A673 (cell line): ENCODE data around the gene FAM168A. TPM values are rescaled to one million over a fixed set of nuclear protein-coding genes. Genes with fewer than 3 reads are reported as not detected.
"Not testable (repeated sequence)": the region's sequence is repeated elsewhere in the genome, so short reads cannot be mapped to it uniquely, and the experiment has no call there.

Experiments
- BruUV-seq: library from RNA; stranded (reverse); fragments of 400-500 nt; replicated peaks from 2 replicates; lab custom pipeline; 2021; lab: Mats Ljungman, UMichigan
- CTCF ChIA-PET: fragments of 300-600 bp; sonication (Branson Sonifier 250); formaldehyde crosslinking; loops from one replicate; lab custom pipeline; 2022; ENCODE audit warnings: antibody characterized with exemption; lab: Charles Lee
- POLR2A ChIA-PET: fragments of 300-600 bp; sonication (Branson Sonifier 250); formaldehyde crosslinking; loops from one replicate; lab custom pipeline; 2022; ENCODE audit warnings: antibody characterized with exemption; ENCODE audit not compliant: low non-redundant PET; lab: Charles Lee
- DNase-seq: peaks from one replicate; pipeline ENCODE4 v3.0.0-alpha.2; 2015; ENCODE audit warnings: low spot score
- H3K27ac ChIP-seq: fragments of 200-600 bp; sonication (generic); 2 replicates; pipeline ENCODE4 v1.5.1; 2016; ENCODE audit warnings: mixed run types, low read depth, mild to moderate bottlenecking, mixed read lengths, antibody characterized with exemption, low read length; ENCODE audit not compliant: poor library complexity, severe bottlenecking
- H3K27me3 ChIP-seq: fragments of 200-600 bp; sonication (generic); replicated peaks from 2 replicates; pipeline ENCODE4 v1.6.1; 2017; ENCODE audit warnings: mixed run types, low read depth, mild to moderate bottlenecking, mixed read lengths, antibody characterized with exemption, low read length; ENCODE audit not compliant: insufficient read depth, poor library complexity
- H3K36me3 ChIP-seq: fragments of 200-600 bp; sonication (generic); 2 replicates; pipeline ENCODE4 v1.6.1; 2016; ENCODE audit warnings: mixed run types, mild to moderate bottlenecking, mixed read lengths, antibody characterized with exemption, low read length; ENCODE audit not compliant: insufficient read depth, poor library complexity, severe bottlenecking
- H3K4me1 ChIP-seq: fragments of 200-600 bp; sonication (generic); 2 replicates; pipeline ENCODE4 v1.6.1; 2017; ENCODE audit warnings: mixed run types, mild to moderate bottlenecking, mixed read lengths, antibody characterized with exemption, low read length; ENCODE audit not compliant: insufficient read depth, poor library complexity, severe bottlenecking
- H3K4me3 ChIP-seq: fragments of 200-600 bp; sonication (generic); 2 replicates; pipeline ENCODE4 v1.5.1; 2016; ENCODE audit warnings: low read depth, mixed run types, mild to moderate bottlenecking, mixed read lengths, low read length; ENCODE audit not compliant: poor library complexity, severe bottlenecking
- H3K9me3 ChIP-seq: fragments of 200-600 bp; sonication (generic); 2 replicates; pipeline ENCODE4 v1.6.1; 2016; ENCODE audit warnings: mixed run types, low read depth, mild to moderate bottlenecking, mixed read lengths, antibody characterized with exemption, low read length; ENCODE audit not compliant: poor library complexity, severe bottlenecking
- EZH2 ChIP-seq: fragments of 200-600 bp; sonication (generic); IDR thresholded peaks from 2 replicates; pipeline ENCODE4 v1.6.1; 2017; ENCODE audit warnings: borderline replicate concordance, low read depth, mild to moderate bottlenecking, mixed read lengths, antibody characterized with exemption, low read length; ENCODE audit not compliant: poor library complexity, severe bottlenecking
- intact Hi-C: fragments of 100-400 bp; cut with micrococcal nuclease; formaldehyde crosslinking; loops from one replicate; pipeline ENCODE4 v1.10.0; 2022; ENCODE audit not compliant: unreplicated experiment
- total RNA-seq: library from RNA; stranded (reverse); gene quantifications from 2 replicates; pipeline ENCODE4 v1.2.3, GENCODE V29; 2021
- TF ChIP-seq, protein P1 (sequence below): fragments of 300-800, 200-600 bp; sonication (generic); conservative IDR thresholded peaks from 2 replicates; pipeline ENCODE4 v1.5.1; 2017; ENCODE audit warnings: low read depth, mild to moderate bottlenecking, antibody characterized with exemption, low read length, moderate library complexity, mixed read lengths

FAM168A gene
- total RNA-seq, 1 experiment from 2014 or later: 46.1 TPM

DNA sequence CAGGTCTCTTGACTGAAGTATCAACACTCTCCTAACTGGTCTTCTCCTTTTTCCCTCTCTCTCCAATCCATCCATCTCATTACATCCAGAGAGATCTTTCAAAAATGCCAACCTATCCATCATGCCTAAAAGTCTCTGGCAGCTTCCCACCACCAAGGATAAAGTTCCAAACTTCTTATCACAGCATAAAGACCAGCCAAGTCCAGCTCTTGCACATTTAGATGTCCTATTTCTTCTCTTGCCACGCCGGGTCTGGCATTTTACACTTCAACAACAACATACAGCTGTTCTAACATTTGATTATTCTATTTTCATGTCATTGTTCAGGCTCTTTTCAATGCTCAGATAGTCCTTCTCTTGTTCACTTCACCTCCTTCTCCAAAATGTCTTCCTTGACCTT lies 151.1 kb downstream of the FAM168A start:
- no peaks in the 10 kb centered on the region for H3K27me3 ChIP-seq
- no peak for DNase-seq
- peaks cover 12% of the 10 kb centered on the region for H3K4me1 ChIP-seq
- TF ChIP-seq, protein P1, sequence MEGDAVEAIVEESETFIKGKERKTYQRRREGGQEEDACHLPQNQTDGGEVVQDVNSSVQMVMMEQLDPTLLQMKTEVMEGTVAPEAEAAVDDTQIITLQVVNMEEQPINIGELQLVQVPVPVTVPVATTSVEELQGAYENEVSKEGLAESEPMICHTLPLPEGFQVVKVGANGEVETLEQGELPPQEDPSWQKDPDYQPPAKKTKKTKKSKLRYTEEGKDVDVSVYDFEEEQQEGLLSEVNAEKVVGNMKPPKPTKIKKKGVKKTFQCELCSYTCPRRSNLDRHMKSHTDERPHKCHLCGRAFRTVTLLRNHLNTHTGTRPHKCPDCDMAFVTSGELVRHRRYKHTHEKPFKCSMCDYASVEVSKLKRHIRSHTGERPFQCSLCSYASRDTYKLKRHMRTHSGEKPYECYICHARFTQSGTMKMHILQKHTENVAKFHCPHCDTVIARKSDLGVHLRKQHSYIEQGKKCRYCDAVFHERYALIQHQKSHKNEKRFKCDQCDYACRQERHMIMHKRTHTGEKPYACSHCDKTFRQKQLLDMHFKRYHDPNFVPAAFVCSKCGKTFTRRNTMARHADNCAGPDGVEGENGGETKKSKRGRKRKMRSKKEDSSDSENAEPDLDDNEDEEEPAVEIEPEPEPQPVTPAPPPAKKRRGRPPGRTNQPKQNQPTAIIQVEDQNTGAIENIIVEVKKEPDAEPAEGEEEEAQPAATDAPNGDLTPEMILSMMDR: no peak
- no peak for TF ChIP-seq EZH2
- no TSS peak for BruUV-seq
- H3K36me3 ChIP-seq: no peaks in the 10 kb centered on the region
- ChIA-PET CTCF (no interaction called here), POLR2A (no interaction called here)
- H3K4me3 ChIP-seq: no peak overlapping the region
- H3K9me3 ChIP-seq: no peaks in the 10 kb centered on the region
- intact Hi-C loops: no loop called here
- H3K27ac ChIP-seq: no peak overlapping the region

DNA sequence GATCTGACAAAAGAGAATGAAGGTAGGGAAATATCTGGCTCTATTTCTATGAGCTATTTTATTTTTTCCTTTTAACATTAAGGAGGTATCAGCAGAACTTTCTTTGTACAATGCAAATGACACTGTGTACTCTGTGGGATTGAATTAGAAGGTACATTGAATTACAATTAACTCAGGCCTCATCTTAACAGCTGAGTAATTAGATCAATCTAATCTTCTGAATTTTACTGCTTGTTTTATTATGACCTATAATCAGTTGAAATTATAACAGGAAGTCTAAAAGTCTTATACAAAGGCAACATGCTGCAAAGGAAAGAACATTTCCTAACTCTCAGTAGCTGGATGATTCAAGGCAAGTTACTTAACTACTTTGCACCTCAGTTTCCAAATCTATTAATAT lies 151.9 kb downstream of the FAM168A start:
- no peak for TF ChIP-seq EZH2
- TF ChIP-seq, protein P1: no peak
- Histone ChIP-seq H3K4me1 (peaks cover 12% of the 10 kb centered on the region), H3K36me3 (no peaks in the 10 kb centered on the region), H3K27me3 (no peaks in the 10 kb centered on the region), H3K27ac (no peak overlapping the region), H3K9me3 (no peaks in the 10 kb centered on the region), H3K4me3 (no peak overlapping the region)
- no TSS peak for BruUV-seq
- CTCF ChIA-PET: interaction anchor here (1.1 kb wide), 1 partner anchor 33 kb away, joined by 3 read pairs; no protein-coding TSS in a partner anchor
- POLR2A ChIA-PET: interaction anchor here (0.6 kb wide), 1 partner anchor 18 kb away, joined by 3 read pairs; no protein-coding TSS in a partner anchor
- peak; percentile 58 for DNase-seq
- intact Hi-C loops: no loop called here

DNA sequence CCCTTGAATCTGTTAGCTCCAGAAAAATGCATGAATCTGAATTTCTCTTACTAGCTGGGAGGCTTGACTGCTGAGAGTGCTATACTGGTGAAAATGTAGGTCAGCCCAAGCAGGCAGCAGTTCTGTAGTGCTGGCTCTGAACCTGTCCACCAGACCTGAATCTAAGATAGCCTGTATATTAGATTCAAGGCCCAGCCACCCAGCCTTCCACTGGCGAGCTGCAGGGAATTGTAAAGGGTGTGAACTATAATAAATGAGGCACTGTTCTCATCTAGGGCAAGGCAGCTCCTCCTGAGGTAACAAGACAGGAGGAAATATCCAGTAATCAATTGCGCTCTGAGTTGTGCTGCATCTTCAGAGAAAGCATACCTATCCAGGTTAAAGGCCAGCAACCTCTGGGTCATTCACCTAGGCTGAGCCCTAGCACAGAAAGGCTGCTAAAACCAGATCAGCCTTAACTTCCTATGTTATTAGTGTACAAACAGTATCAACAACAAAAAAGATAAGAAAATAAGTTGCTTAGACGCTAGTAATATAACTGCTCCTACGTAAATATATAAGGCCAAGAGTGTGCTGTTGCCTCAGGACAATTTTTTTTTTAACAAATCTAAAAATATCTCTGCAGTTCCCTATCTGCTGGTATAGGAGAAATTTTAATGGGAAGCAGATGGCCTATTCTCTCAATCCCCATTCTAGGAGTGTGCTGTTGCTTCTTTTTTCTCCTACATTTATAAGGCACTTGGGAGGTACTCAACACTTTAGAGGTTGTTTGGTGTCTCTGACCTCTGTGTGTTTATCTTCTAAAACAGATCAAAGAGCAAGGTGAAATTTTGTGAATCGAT lies 158.7 kb downstream of the FAM168A start:
- Histone ChIP-seq H3K27me3 (no peaks in the 10 kb centered on the region), H3K9me3 (no peaks in the 10 kb centered on the region), H3K4me1 (no peaks in the 10 kb centered on the region), H3K4me3 (no peak overlapping the region), H3K27ac (no peak overlapping the region), H3K36me3 (no peaks in the 10 kb centered on the region)
- POLR2A ChIA-PET: no interaction called here
- no TSS peak for BruUV-seq
- CTCF ChIA-PET: interaction anchor here (0.6 kb wide), 1 partner anchor 12 kb away, joined by 5 read pairs; no protein-coding TSS in a partner anchor
- peak; percentile 19 for DNase-seq
- TF ChIP-seq, protein P1: no peak
- no peak for TF ChIP-seq EZH2
- intact Hi-C loops: no loop called here

DNA sequence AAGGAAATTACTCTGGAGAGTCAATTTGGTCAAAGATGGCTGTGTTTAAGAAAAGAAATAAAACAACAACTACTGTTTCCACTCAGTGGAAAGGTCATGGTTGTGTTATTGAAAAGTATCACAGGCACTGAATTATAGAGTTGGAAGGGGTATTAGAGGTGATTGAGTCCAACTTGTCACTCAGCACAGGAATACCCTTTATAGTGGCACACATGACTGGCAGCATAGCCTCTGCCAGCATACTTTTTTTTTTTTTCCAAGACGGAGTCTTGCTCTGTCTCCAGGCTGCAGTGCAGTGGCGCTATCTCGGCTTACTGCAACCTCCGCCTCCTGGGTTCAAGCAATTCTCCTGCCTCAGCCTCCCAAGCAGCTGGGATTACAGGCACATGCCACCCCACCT lies 161.1 kb downstream of the FAM168A start:
- H3K27ac ChIP-seq, intact Hi-C loops: not testable (repeated sequence)

More for the DNA sequence above, 161.1 kb downstream of the FAM168A start:
- H3K36me3 ChIP-seq, CTCF ChIA-PET, H3K4me3 ChIP-seq, H3K27me3 ChIP-seq, POLR2A ChIA-PET, H3K9me3 ChIP-seq, DNase-seq, H3K4me1 ChIP-seq, BruUV-seq: not testable (repeated sequence)
